HepG2 (cell line): ENCODE results near the gene CAMK4. TPM values are rescaled to one million over a fixed set of nuclear protein-coding genes. Genes with fewer than 3 reads are reported as not detected.
"Not testable (repeated sequence)": the region's sequence is repeated elsewhere in the genome, so short reads cannot be mapped to it uniquely, and the experiment has no call there.

Experiments used
- ATAC-seq: fragments of 200-7000 bp; cut with Tn5 transposase; 3 replicates; pipeline ENCODE4 v1.9.1; 2020; ENCODE audit warnings: mild to moderate bottlenecking, moderate library complexity
- BruUV-seq: library from RNA; stranded (reverse); fragments of 400-500 nt; replicated peaks from 2 replicates; lab custom pipeline; 2021; lab: Mats Ljungman, UMichigan
- CTCF ChIA-PET: fragments of 300-600 bp; formaldehyde crosslinking; extraction: SDS; loops from one replicate; lab custom pipeline; 2021; ENCODE audit warnings: low total read pairs, inconsistent platforms, low intra/inter-chr PET ratio; lab: Yijun Ruan, JAX
- POLR2A ChIA-PET: fragments of 350-600 bp; sonication (Branson Sonifier 250); formaldehyde crosslinking; loops from one replicate; lab custom pipeline; 2020; ENCODE audit warnings: antibody characterized with exemption, inconsistent platforms; lab: Yijun Ruan, JAX
- DNase-seq: peaks from one replicate; pipeline ENCODE4 v3.0.0-alpha.2; 2015; ENCODE audit warnings: low spot score
- FAIRE-seq: peaks from 3 replicates; lab custom pipeline; 2011; peaks lifted over from hg19 to GRCh38; lab: Jason Lieb, UNC
- H2AFZ ChIP-seq: one replicate; pipeline ENCODE4 v1.6.1; 2011; ENCODE audit warnings: low read length, inconsistent platforms
- H3K27ac ChIP-seq: fragments of 300-600 bp; 3 replicates; pipeline ENCODE4 v1.8.0; 2011; ENCODE audit warnings: mixed run types, mild to moderate bottlenecking, mixed read lengths, low read length, inconsistent platforms; ENCODE audit not compliant: insufficient read depth; ENCODE audit errors: extremely low read length
- H3K27me3 ChIP-seq, 2 experiments: fragments of 200-600 bp in 1 of 2; 2 replicates in 1 of 2; 3 replicates in 1 of 2; pipeline versions ENCODE4 v1.6.0 to v1.8.0; 2011; ENCODE audit warnings: low read length in 2 of 2, mild to moderate bottlenecking in 2 of 2, moderate library complexity in 2 of 2, inconsistent platforms in 1 of 2; ENCODE audit not compliant: insufficient read depth in 2 of 2, control insufficient read depth in 1 of 2
- H3K36me3 ChIP-seq, 2 experiments: fragments of 200-600 bp in 1 of 2; replicated peaks in 1 of 2; 2 replicates in 1 of 2; 3 replicates in 1 of 2; pipeline versions ENCODE4 v1.5.1 to v1.8.0; 2011; ENCODE audit warnings: low read length in 2 of 2, inconsistent platforms in 1 of 2; ENCODE audit not compliant: insufficient read depth in 2 of 2, control insufficient read depth in 1 of 2
- H3K4me1 ChIP-seq: 2 replicates; pipeline ENCODE4 v1.5.1; 2012; ENCODE audit warnings: low read length, inconsistent platforms; ENCODE audit not compliant: insufficient read depth
- H3K4me2 ChIP-seq: 2 replicates; pipeline ENCODE4 v1.6.0; 2011; ENCODE audit warnings: low read depth, low read length, inconsistent platforms
- H3K4me3 ChIP-seq, 3 experiments: fragments of 200-600 bp in 1 of 3; sonication (generic), shearing (Covaris generic) in 1 of 3; replicated peaks in 1 of 3; 2 replicates each; pipeline ENCODE4 v1.5.1; 2011 to 2016; ENCODE audit warnings: low read length in 3 of 3, inconsistent platforms in 2 of 3, low read depth in 2 of 3, mild to moderate bottlenecking in 2 of 3, control low read depth in 1 of 3, mixed read lengths in 1 of 3; ENCODE audit not compliant: insufficient read depth in 1 of 3
- H3K79me2 ChIP-seq: one replicate; pipeline ENCODE4 v1.6.1; 2011; ENCODE audit warnings: low read length, inconsistent platforms; ENCODE audit not compliant: insufficient read depth
- H3K9ac ChIP-seq: 2 replicates; pipeline ENCODE4 v1.6.0; 2011; ENCODE audit warnings: mild to moderate bottlenecking, low read depth, low read length, inconsistent platforms; ENCODE audit not compliant: insufficient read depth
- H3K9me3 ChIP-seq: 2 replicates; pipeline ENCODE4 v1.5.1; 2012; ENCODE audit warnings: mild to moderate bottlenecking, low read length
- H4K20me1 ChIP-seq: 2 replicates; pipeline ENCODE4 v1.6.0; 2011; ENCODE audit warnings: inconsistent platforms, mild to moderate bottlenecking, low read length, moderate library complexity; ENCODE audit not compliant: insufficient read depth
- CEBPB ChIP-seq: IDR thresholded peaks from 2 replicates; pipeline ENCODE4 v1.6.1; 2011; ENCODE audit warnings: low read depth, low read length, improper control_type of control experiment, borderline replicate concordance
- KLF12 ChIP-seq: sonication (generic); formaldehyde crosslinking; IDR thresholded peaks from 2 replicates; pipeline ENCODE4 v1.4.0; 2020; ENCODE audit warnings: missing genetic modification reagents, borderline replicate concordance
- KLF6 ChIP-seq: IDR thresholded peaks from 2 replicates; pipeline ENCODE4 v1.8.0; 2016; ENCODE audit warnings: missing biosample characterization, missing genetic modification reagents
- SNAI1 ChIP-seq: sonication (generic); formaldehyde crosslinking; IDR thresholded peaks from 2 replicates; pipeline ENCODE4 v1.5.0; 2020; ENCODE audit warnings: mild to moderate bottlenecking, missing genetic modification reagents, borderline replicate concordance
- TCF12 ChIP-seq, 2 experiments: fragments of 450-650 bp in 1 of 2; sonication (generic) in 1 of 2; formaldehyde crosslinking in 1 of 2; IDR thresholded peaks; 2 replicates each; pipeline versions ENCODE4 v1.6.1 to v1.8.0; 2017 to 2022; ENCODE audit warnings: antibody characterized with exemption in 1 of 2, mild to moderate bottlenecking in 1 of 2, missing genetic modification reagents in 1 of 2, moderate library complexity in 1 of 2
- ZBTB20 ChIP-seq: sonication (generic); formaldehyde crosslinking; IDR thresholded peaks from 2 replicates; pipeline ENCODE4 v1.8.1; 2023; ENCODE audit warnings: missing genetic modification reagents, low read depth, mild to moderate bottlenecking, borderline replicate concordance
- ZNF10 ChIP-seq: sonication (generic); formaldehyde crosslinking; IDR thresholded peaks from 2 replicates; pipeline ENCODE4 v1.4.0; 2020; ENCODE audit warnings: mild to moderate bottlenecking, low read depth, missing genetic modification reagents, borderline replicate concordance
- ZNF326 ChIP-seq: sonication (generic); formaldehyde crosslinking; IDR thresholded peaks from 2 replicates; pipeline ENCODE4 v1.4.0; 2020; ENCODE audit warnings: missing genetic modification reagents, borderline replicate concordance
- ZNF691 ChIP-seq: sonication (generic); formaldehyde crosslinking; IDR thresholded peaks from 2 replicates; pipeline ENCODE4 v1.4.0; 2020; ENCODE audit warnings: missing genetic modification reagents, low read depth, mild to moderate bottlenecking, borderline replicate concordance
- ZNF704 ChIP-seq: sonication (generic); formaldehyde crosslinking; IDR thresholded peaks from 2 replicates; pipeline ENCODE4 v1.8.1; 2023; ENCODE audit warnings: mild to moderate bottlenecking, inconsistent platforms, moderate library complexity, missing genetic modification reagents, borderline replicate concordance
- WGBS: methylation state at CpG from one replicate; pipeline ENCODE4 v1.1.6; 2017; ENCODE audit warnings: low lambda C conversion rate; 5-methylcytosine and 5-hydroxymethylcytosine counted together
- in situ Hi-C: cut with HindIII; loops from 2 replicates; pipeline ENCODE4 v1.10.0; 2017; ENCODE audit warnings: low pct_unique_long_range_greater_than_20kb; ENCODE audit not compliant: extremely low pct_ligation_motif_present
- intact Hi-C: fragments of 100-400 bp; cut with micrococcal nuclease; formaldehyde crosslinking; loops from one replicate; pipeline ENCODE4 v1.10.0; 2022; ENCODE audit not compliant: unreplicated experiment
- polyA plus RNA-seq, 8 experiments: library from polyadenylated mRNA; depleted of rRNA in 3 of 8; stranded (reverse) in 7 of 8; unstranded in 1 of 8; fragments of >200 nt; fragmentation: Illumina TruSeq in 4 of 8; extraction: Trizol in 4 of 8; gene quantifications; 2 replicates each; pipeline versions ENCODE4 v1.2.1 to v1.2.3, GENCODE V29; 2011 to 2016; ENCODE audit warnings: low read depth in 4 of 8, missing spikeins in 1 of 8, mixed read lengths in 1 of 8; ENCODE audit not compliant: insufficient read depth in 1 of 8
- total RNA-seq, 5 experiments: library from RNA; depleted of rRNA; stranded (reverse); fragments of >200 nt; fragmentation: Illumina TruSeq; extraction: Trizol; gene quantifications; 2 replicates each; pipeline ENCODE4 v1.2.3, GENCODE V29; 2016; ENCODE audit warnings: low read depth in 1 of 5

The CAMK4 gene
- total and polyA plus RNA-seq, 2 of the 13 experiments (the other 11 are each of a cell fraction or from before 2014, with no cell fraction given), result not detected

- FAIRE-seq, result no peak
- WGBS, result 0% methylated on average over 1 of the region's 1 CpG
- ChIA-PET CTCF (no interaction called here), POLR2A (no interaction called here)
- H3K27ac ChIP-seq, result no peak overlapping the region
- no peak overlapping the region for H3K4me2 ChIP-seq
- no peaks in the 10 kb centered on the region for H3K36me3 ChIP-seq
- BruUV-seq, result no TSS peak
- H3K4me1 ChIP-seq, result no peaks in the 10 kb centered on the region
- no peaks in the 10 kb centered on the region for H3K27me3 ChIP-seq
- H4K20me1 ChIP-seq, result no peaks in the 10 kb centered on the region
- no peak overlapping the region for H3K9ac ChIP-seq
- H3K9me3 ChIP-seq, result no peaks in the 10 kb centered on the region; the same call in 1 of the 2 replicates
- no peak overlapping the region for H3K4me3 ChIP-seq
- TF ChIP-seq SNAI1 (CRISPR knock-in tag) (no peak), KLF6 (CRISPR knock-in tag) (no peak), ZBTB20 (CRISPR knock-in tag) (no peak), TCF12 (IDR thresholded peaks at IDR 0.05) (no peak), TCF12 (CRISPR knock-in tag; IDR thresholded peaks at IDR 0.05) (no peak), ZNF326 (no peak), ZNF704 (no peak), ZNF10 (CRISPR knock-in tag) (no peak), KLF12 (no peak), ZNF691 (CRISPR knock-in tag) (no peak), CEBPB (no peak)
- no peak overlapping the region for H2AFZ ChIP-seq
- in situ Hi-C loops (no loop called here), intact Hi-C loops (no loop called here)
- DNase-seq, result no peak
- no peaks in the 10 kb centered on the region for H3K79me2 ChIP-seq
- ATAC-seq, result no peak
These were observed 77.1 kb downstream of the CAMK4 start for GRCh38 chr5:111301264-111301663.

- BruUV-seq, result not testable (repeated sequence)
These were observed 77.9 kb downstream of the CAMK4 start for GRCh38 chr5:111302043-111302442.

More at GRCh38 chr5:111302043-111302442, 77.9 kb downstream of the CAMK4 start:
- ATAC-seq, H3K4me2 ChIP-seq, H3K9ac ChIP-seq, H2AFZ ChIP-seq, H4K20me1 ChIP-seq, CTCF ChIA-PET, intact Hi-C loops, FAIRE-seq, H3K4me1 ChIP-seq, H3K4me3 ChIP-seq, H3K9me3 ChIP-seq, H3K79me2 ChIP-seq, H3K36me3 ChIP-seq, H3K27ac ChIP-seq, DNase-seq, H3K27me3 ChIP-seq, in situ Hi-C loops, POLR2A ChIA-PET: not testable (repeated sequence)
- WGBS, result 53% methylated on average over 6 of the region's 15 CpGs
